Liver (tissue), 9 donors: Measurements from ENCODE around the gene TRIAP1. TPM values are rescaled to one million over a fixed set of nuclear protein-coding genes. Genes with fewer than 3 reads are reported as not detected.

ENCODE experiments used
- DNase-seq: peaks from one replicate; pipeline ENCODE4 v3.0.0-alpha.2; 2017; ENCODE audit warnings: low spot score
- H3K27ac ChIP-seq, 2 donors: one replicate each; pipeline ENCODE4 v1.7.0; 2013; ENCODE audit warnings: inconsistent platforms in 2 of 2, low read length in 2 of 2, control low read depth in 1 of 2, low read depth in 1 of 2, mild to moderate bottlenecking in 1 of 2
- H3K27me3 ChIP-seq, 4 donors: one replicate each; pipeline versions ENCODE4 v1.6.1 to v1.7.0; 2013; ENCODE audit warnings: low read length in 3 of 4, inconsistent platforms in 1 of 4, mild to moderate bottlenecking in 1 of 4, moderate library complexity in 1 of 4; ENCODE audit not compliant: control insufficient read depth in 4 of 4, insufficient read depth in 4 of 4
- H3K36me3 ChIP-seq, 4 donors: one replicate each; pipeline versions ENCODE4 v1.6.1 to v1.7.0; 2013; ENCODE audit warnings: low read length in 3 of 4, mild to moderate bottlenecking in 3 of 4, low read depth in 1 of 4, moderate library complexity in 1 of 4; ENCODE audit not compliant: control insufficient read depth in 4 of 4, insufficient read depth in 3 of 4
- H3K4me1 ChIP-seq, 4 donors: one replicate each; pipeline versions ENCODE4 v1.6.1 to v1.7.0; 2013; ENCODE audit warnings: low read length in 3 of 4, mild to moderate bottlenecking in 3 of 4, moderate library complexity in 1 of 4; ENCODE audit not compliant: control insufficient read depth in 4 of 4, insufficient read depth in 4 of 4
- H3K4me3 ChIP-seq, 3 donors: one replicate each; pipeline versions ENCODE4 v1.6.1 to v1.7.0; 2013; ENCODE audit warnings: low read length in 3 of 3, control low read depth in 1 of 3, low read depth in 1 of 3, mild to moderate bottlenecking in 1 of 3
- H3K9ac ChIP-seq, 2 donors: one replicate each; pipeline ENCODE4 v1.7.0; 2013; ENCODE audit warnings: low read length in 2 of 2, mild to moderate bottlenecking in 2 of 2, moderate library complexity in 2 of 2, control low read depth in 1 of 2, low read depth in 1 of 2
- H3K9me3 ChIP-seq, 4 donors: one replicate each; pipeline versions ENCODE4 v1.6.1 to v1.7.0; 2013; ENCODE audit warnings: low read length in 3 of 4; ENCODE audit not compliant: control insufficient read depth in 4 of 4
- FOXA1 ChIP-seq: IDR thresholded peaks from 2 replicates; pipeline ENCODE4 v1.6.1; 2016; ENCODE audit warnings: antibody characterized with exemption
- FOXA2 ChIP-seq: IDR thresholded peaks from 2 replicates; pipeline ENCODE4 v1.6.1; 2016; ENCODE audit warnings: antibody characterized with exemption
- GABPA ChIP-seq, 2 donors: IDR thresholded peaks in 1 of 2; conservative IDR thresholded peaks in 1 of 2; 2 replicates each; pipeline ENCODE4 v1.6.1; 2016; ENCODE audit warnings: antibody characterized with exemption in 2 of 2, mild to moderate bottlenecking in 1 of 2, moderate library complexity in 1 of 2
- HNF4A ChIP-seq, 2 donors: conservative IDR thresholded peaks; 2 replicates each; pipeline ENCODE4 v1.6.1; 2016; ENCODE audit warnings: antibody characterized with exemption in 2 of 2, mild to moderate bottlenecking in 2 of 2
- JUND ChIP-seq, 2 donors: IDR thresholded peaks; 2 replicates each; pipeline ENCODE4 v1.6.1; 2016; ENCODE audit warnings: antibody characterized with exemption in 2 of 2
- MAX ChIP-seq: IDR thresholded peaks from 2 replicates; pipeline ENCODE4 v1.6.1; 2016; ENCODE audit warnings: antibody characterized with exemption
- RAD21 ChIP-seq, 2 donors: IDR thresholded peaks; 2 replicates each; pipeline ENCODE4 v1.6.1; 2016; ENCODE audit warnings: antibody characterized with exemption in 2 of 2, mild to moderate bottlenecking in 2 of 2
- RXRA ChIP-seq, 2 donors: IDR thresholded peaks; 2 replicates each; pipeline ENCODE4 v1.6.1; 2017 to 2018; ENCODE audit warnings: antibody characterized with exemption in 2 of 2, mild to moderate bottlenecking in 1 of 2
- SP1 ChIP-seq: IDR thresholded peaks from 2 replicates; pipeline ENCODE4 v1.6.1; 2018; ENCODE audit warnings: antibody characterized with exemption, mild to moderate bottlenecking
- YY1 ChIP-seq: IDR thresholded peaks from 2 replicates; pipeline ENCODE4 v1.6.1; 2016; ENCODE audit warnings: antibody characterized with exemption, mild to moderate bottlenecking
- ZBTB33 ChIP-seq: IDR thresholded peaks from 2 replicates; pipeline ENCODE4 v1.6.1; 2016; ENCODE audit warnings: antibody characterized with exemption
- WGBS: extraction: QIAGEN DNeasy Blood & Tissue Kit; methylation state at CpG from one replicate; pipeline ENCODE4 v1.1.7; 2013; 5-methylcytosine and 5-hydroxymethylcytosine counted together
- polyA plus RNA-seq, 2 donors: library from polyadenylated mRNA; stranded (reverse) in 1 of 2; unstranded in 1 of 2; fragments of 200-250 nt in 1 of 2; fragments of >200 nt in 1 of 2; fragmentation: Nextera tagmentation in 1 of 2; extraction: Ambion mirVana in 1 of 2; gene quantifications; one replicate each; pipeline versions ENCODE4 v1.2.1 to v1.2.3, GENCODE V29; 2013 to 2015
- total RNA-seq, 2 donors: library from RNA; depleted of rRNA; stranded (reverse); fragments of >200 nt; gene quantifications; one replicate each; pipeline ENCODE4 v1.2.3, GENCODE V29; 2014
- donor health status: healthy.
- donor health status: healthy.
- donor health status: healthy.
- donor health status: healthy.
- donor health status: healthy.

TRIAP1 gene
- total and polyA plus RNA-seq, 4 donors = 11.9 to 39.9 (median 19.0) TPM

- H3K36me3 ChIP-seq = no peaks in the 10 kb centered on the region
- H3K27ac ChIP-seq = no peak overlapping the region
- no peaks in the 10 kb centered on the region for H3K9me3 ChIP-seq
- H3K4me1 ChIP-seq = peaks cover 0 to 11% (median 5%) of the 10 kb centered on the region in 4 donors
- H3K4me3 ChIP-seq = no peak overlapping the region
- no peaks in the 10 kb centered on the region for H3K27me3 ChIP-seq
- TF ChIP-seq ZBTB33 (no peak), RXRA (IDR thresholded peaks at IDR 0.05) (no peak), GABPA (IDR thresholded peaks at IDR 0.05 in 1 of 2, conservative IDR thresholded peaks at IDR 0.05 in 1 of 2) (no peak), HNF4A (conservative IDR thresholded peaks at IDR 0.05) (no peak), FOXA2 (no peak), FOXA1 (no peak), JUND (IDR thresholded peaks at IDR 0.05) (no peak), SP1 (no peak), RAD21 (IDR thresholded peaks at IDR 0.05) (no peak)
- WGBS = 58% methylated on average over 13 of the region's 13 CpGs
- H3K9ac ChIP-seq = no peak overlapping the region
- no peak for DNase-seq
These were observed 44.0 kb downstream of the TRIAP1 start for GRCh38 chr12:120402217-120402616.

GRCh38 chr12:120399531-120399930, 46.7 kb downstream of the TRIAP1 start:
- no peak for DNase-seq
- H3K9ac ChIP-seq = no peak overlapping the region
- no peaks in the 10 kb centered on the region for H3K9me3 ChIP-seq
- no peaks in the 10 kb centered on the region for H3K27me3 ChIP-seq
- 83% methylated on average over 5 of the region's 5 CpGs for WGBS
- no peak overlapping the region for H3K27ac ChIP-seq
- H3K4me1 ChIP-seq = peaks cover 0 to 11% (median 5%) of the 10 kb centered on the region in 4 donors
- no peak overlapping the region for H3K4me3 ChIP-seq
- no peaks in the 10 kb centered on the region for H3K36me3 ChIP-seq
- TF ChIP-seq MAX (no peak), JUND (IDR thresholded peaks at IDR 0.05) (no peak)

- H3K9me3 ChIP-seq = no peaks in the 10 kb centered on the region
- no peak for DNase-seq
- H3K27me3 ChIP-seq = no peaks in the 10 kb centered on the region
- no peak overlapping the region for H3K27ac ChIP-seq
- 30% methylated on average over 33 of the region's 33 CpGs for WGBS
- peaks cover 0 to 11% (median 5%) of the 10 kb centered on the region in 4 donors for H3K4me1 ChIP-seq
- no peaks in the 10 kb centered on the region for H3K36me3 ChIP-seq
- no peak overlapping the region for H3K9ac ChIP-seq
- peak overlapping the region in 1 of 3 donors; percentile 4 for H3K4me3 ChIP-seq
- TF ChIP-seq GABPA (IDR thresholded peaks at IDR 0.05 in 1 of 2, conservative IDR thresholded peaks at IDR 0.05 in 1 of 2) = no peak
- no peak for TF ChIP-seq ZBTB33
- TF ChIP-seq FOXA2 = no peak
- TF ChIP-seq FOXA1 = no peak
- TF ChIP-seq RXRA (IDR thresholded peaks at IDR 0.05) = no peak
- TF ChIP-seq YY1 = no peak
These were observed 48.2 kb downstream of the TRIAP1 start for GRCh38 chr12:120397824-120398540.
